NCI-H146 treated with DMSO at 0.1 percent for 48 hours (cell line): ENCODE data around the gene RPTOR.
"Not testable (repeated sequence)": the region's sequence is repeated elsewhere in the genome, so short reads cannot be mapped to it uniquely, and the experiment has no call there.

ENCODE experiments used
- DNase-seq: peaks from one replicate; lab custom pipeline; 2025; ENCODE audit not compliant: unreplicated experiment; lab: John Stamatoyannopoulos, UW

The RPTOR gene

DNA sequence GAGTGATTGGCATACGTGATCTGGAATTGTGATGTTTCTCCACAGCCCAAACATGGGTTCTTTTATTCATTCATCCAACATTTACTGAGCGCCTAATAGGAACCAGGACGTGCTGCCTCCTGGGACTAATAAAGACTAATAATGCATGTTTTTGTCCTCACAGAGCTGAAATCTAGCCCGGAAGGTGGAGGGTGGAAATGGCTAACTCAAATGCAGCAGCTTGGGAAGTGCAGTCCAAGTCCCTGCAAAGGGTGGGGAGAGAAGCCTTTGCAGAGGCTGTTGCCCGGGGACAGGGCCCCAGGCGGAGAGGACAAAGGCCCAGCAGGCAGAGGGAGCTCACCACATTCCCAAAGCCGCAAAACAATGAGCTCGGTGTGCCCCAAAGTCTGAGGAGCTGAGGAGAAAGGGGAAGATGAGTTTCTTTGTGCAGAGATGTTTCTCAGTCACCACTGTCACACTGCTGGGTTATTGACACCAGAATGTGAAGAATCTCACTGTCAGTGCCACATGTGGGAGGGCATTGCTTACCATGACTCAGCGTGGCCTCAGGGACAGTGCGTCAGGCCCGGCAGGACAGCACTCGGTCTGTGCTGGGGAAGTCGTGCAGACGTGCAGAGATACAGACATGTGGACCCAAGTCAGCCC, 328.8 kb downstream of the RPTOR start:
- DNase-seq: no peak

DNA sequence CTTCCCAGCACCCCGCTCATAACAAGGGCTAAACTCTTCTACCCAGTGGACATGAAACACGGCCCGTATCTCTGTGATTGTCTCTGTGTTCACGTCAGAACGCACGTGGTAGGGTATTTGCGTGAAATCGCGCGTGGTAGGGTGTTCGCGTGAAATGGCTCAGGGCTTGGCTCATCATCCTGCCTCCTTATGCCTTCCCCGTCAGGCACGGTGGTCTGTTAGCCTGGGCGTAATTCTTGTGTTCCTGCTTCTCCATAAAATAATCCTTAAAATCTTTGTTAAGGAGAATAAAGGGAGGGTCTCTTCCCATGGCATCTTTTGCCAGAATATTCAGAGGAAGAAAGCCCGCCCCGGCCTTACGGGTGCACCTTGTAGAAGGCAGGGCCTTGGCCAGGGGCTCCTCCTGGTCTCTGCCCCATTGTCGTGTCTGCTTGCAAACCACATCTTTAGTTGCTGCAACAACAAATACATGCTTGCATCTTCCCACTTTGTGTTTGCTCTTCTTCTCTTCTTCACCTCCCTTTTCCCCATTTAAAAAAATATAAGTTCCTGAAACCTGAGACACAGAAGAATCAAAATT, 330.3 kb downstream of the RPTOR start:
- no peak for DNase-seq

DNA sequence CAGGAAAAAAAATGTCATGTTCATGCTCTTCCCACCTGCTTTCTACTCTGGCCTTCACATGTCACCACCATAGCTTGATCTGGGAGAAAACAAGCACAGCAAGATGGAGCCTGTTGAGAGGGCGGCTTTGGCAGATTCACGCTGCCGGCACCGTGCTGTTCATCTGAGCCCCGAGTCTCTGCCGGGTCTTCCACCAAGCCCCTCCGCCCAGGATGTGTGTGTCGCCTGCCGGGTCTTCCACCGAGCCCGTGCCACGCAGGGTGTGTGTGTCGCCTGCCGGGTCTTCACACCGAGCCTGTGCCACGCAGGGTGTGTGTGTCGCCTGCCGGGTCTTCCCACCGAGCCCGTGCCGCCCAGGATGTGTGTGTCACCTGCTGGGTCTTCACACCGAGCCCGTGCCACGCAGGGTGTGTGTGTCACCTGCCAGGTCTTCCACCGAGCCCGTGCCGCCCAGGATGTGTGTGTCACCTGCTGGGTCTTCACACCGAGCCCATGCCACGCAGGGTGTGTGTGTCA, 330.9 kb downstream of the RPTOR start:
- DNase-seq: not testable (repeated sequence)

- not testable (repeated sequence) for DNase-seq
These were observed 331.9 kb downstream of the RPTOR start for GRCh38 chr17:80876456-80876949.

GRCh38 chr17:80876950-80877728, 332.5 kb downstream of the RPTOR start:
- no peak for DNase-seq

GRCh38 chr17:80877729-80878303, 333.2 kb downstream of the RPTOR start:
- no peak for DNase-seq

DNA sequence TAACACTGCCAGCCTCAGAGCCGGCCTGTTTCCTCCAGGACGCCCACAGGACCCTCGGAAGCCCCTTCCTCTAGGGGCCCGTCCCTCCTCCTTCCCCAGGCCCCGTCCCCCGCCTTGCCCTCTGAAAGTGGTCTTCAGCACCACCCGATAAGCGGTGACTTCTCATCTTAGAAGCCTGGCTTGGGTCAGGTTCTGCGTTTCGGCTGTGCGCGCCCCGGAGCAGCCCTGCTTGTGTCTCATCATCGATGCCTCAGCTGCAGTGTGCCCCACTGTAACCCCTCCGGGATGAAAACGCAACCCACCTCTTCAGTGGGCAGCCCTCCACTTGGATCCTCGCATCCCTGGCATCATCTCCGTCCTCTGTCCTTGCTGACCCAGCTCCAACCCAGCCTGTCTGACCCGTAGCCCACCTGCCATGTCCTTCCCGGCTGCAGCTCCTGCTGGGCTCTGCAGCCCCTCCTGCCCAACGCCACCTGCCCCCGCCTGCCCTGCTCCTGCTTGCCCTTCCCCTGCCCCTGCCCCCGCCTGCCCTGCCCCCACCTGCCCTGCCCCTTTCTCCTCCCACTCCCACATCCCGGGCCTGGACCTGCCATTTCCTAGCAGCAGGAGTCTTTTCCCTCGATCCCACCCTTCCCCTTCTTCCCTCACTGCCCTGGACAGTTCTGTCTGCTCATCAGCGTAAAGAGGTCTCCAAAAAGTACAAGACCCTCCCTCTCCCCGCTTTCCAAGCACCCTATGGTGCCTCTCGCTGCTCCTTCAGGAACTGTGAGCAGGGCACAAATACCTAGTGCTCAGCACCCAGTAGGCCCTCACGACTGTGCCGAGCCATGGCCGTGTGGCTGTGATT, 334.5 kb downstream of the RPTOR start:
- no peak for DNase-seq

GRCh38 chr17:80879723-80880647, 335.3 kb downstream of the RPTOR start:
- no peak for DNase-seq

GRCh38 chr17:80880648-80880985, 336.0 kb downstream of the RPTOR start:
- DNase-seq: no peak

DNA sequence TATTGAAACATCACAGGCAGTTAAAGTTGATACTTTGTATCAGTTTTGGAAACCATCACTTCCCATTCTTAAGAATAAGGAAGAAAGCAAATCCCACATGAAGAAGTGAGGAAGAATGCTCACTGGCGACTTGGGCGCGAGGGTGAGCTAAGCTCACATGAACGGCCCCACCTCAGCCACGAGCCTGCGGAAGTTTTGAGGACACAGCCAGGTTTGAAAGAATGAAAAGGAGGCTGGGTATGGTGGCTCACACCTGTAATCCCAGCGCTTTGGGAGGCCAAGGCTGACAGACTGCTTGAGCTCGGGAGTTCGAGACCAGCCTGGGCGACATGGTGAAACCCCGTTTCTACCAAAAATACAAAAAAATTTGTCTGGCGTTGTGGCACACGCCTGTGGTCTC, 336.7 kb downstream of the RPTOR start:
- no peak for DNase-seq

GRCh38 chr17:80882323-80882722, 337.7 kb downstream of the RPTOR start:
- no peak for DNase-seq

DNA sequence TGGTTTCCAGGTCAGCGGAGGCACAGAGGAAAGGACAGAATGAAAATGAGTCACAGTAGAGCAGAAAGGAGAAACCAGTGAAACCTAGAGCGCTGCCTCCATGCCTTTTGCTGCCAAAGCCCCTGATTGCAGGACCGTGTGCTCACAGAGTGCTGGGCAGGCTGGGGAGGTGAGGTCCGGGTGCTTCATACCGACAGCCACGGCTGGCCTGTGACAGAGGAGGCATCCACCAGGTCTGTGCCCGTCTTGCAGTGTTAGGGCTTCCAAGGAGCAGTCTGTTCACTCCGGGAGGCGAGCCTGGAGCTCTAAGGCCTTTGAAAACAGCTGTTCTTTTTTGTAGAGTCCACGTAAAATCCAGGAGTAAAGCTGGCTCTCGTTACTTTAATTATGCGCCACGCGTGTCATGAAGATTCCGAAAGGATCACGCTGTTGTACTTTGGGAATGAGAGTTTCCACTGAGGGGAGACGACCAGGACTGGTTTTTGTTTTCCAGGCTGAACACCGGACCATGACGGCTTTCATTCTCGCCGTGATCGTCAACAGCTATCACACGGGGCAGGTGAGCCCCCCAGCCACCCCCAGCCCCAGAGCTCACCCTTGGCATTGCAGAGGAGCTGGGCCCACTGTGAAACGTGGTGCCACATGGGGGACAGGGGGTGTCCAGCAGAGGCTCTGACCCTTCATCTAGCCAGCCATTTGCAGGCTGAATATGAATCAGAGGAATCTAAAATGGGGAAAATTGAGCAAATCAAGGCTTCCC, 338.5 kb downstream of the RPTOR start:
- no peak for DNase-seq

- no peak for DNase-seq
These were observed 339.4 kb downstream of the RPTOR start for GRCh38 chr17:80883831-80884735.

- DNase-seq: no peak
These were observed 340.2 kb downstream of the RPTOR start for GRCh38 chr17:80884811-80885210.

DNA sequence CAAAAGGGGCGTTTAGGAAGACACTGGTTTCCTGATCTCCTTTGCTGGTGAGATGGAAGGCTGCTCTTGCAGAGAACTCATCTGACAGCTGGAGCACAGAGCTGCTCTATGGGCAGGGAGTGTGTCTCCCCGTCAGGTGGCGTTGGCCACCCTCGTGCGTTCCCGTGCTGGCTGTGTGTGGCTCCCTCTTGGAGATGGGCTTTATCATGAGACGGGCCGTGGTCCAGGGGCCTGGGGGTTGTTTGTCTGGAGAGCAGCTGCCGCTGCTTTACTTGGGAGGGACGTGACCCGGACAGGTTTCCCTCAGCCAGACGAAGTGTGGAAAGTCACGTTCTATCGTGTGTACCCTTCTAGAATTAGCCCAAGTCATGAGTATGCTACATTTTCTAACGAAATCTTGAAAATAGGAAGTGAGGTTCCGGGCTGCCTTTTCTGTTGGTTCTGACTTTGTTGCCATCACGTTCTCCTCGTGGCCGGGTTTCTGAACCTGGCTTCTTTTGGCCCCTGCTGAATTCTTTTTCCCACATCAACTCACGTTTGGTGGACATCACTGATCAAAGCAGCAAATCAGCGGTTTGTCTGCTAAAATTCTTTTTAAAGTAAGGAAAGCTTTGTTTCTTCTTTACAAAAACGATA, 341.4 kb downstream of the RPTOR start:
- DNase-seq: no peak

- no peak for DNase-seq
These were observed 342.3 kb downstream of the RPTOR start for GRCh38 chr17:80886641-80887573.
